Spleen (tissue), 11 donors: Measurements from ENCODE around the gene FAM234A. TPM values are rescaled to one million over a fixed set of nuclear protein-coding genes. Genes with fewer than 3 reads are reported as not detected.

Experiments
- DNase-seq: peaks from one replicate; pipeline ENCODE4 v3.0.0-alpha.2; 2020
- H3K27ac ChIP-seq, 8 donors: fragments of 200-600 bp; sonication (generic) in 7 of 8; 1 replicate in 4 of 8; 2 replicates in 4 of 8; pipeline versions ENCODE4 v1.5.0 to v1.8.0; 2016 to 2021; ENCODE audit warnings: inconsistent platforms in 4 of 8, mild to moderate bottlenecking in 4 of 8, moderate library complexity in 1 of 8
- H3K27me3 ChIP-seq, 7 donors: fragments of 200-600 bp; sonication (generic) in 6 of 7; replicated peaks in 1 of 7; 1 replicate in 4 of 7; 2 replicates in 3 of 7; pipeline versions ENCODE4 v1.5.0 to v1.8.0; 2016 to 2021; ENCODE audit warnings: inconsistent platforms in 3 of 7, mild to moderate bottlenecking in 1 of 7
- H3K36me3 ChIP-seq, 6 donors: fragments of 200-600 bp; sonication (generic) in 5 of 6; 1 replicate in 4 of 6; 2 replicates in 2 of 6; pipeline versions ENCODE4 v1.5.0 to v1.8.0; 2016 to 2021; ENCODE audit warnings: inconsistent platforms in 2 of 6
- H3K4me1 ChIP-seq, 6 donors: fragments of 200-600 bp; sonication (generic) in 5 of 6; 1 replicate in 3 of 6; 2 replicates in 3 of 6; pipeline versions ENCODE4 v1.5.0 to v1.8.0; 2016 to 2021; ENCODE audit warnings: inconsistent platforms in 3 of 6
- H3K4me3 ChIP-seq, 8 donors: fragments of 200-600 bp; sonication (generic) in 7 of 8; 1 replicate in 4 of 8; 2 replicates in 4 of 8; pipeline versions ENCODE4 v1.5.0 to v1.8.0; 2016 to 2021; ENCODE audit warnings: inconsistent platforms in 4 of 8, mild to moderate bottlenecking in 4 of 8, moderate library complexity in 2 of 8
- H3K9me3 ChIP-seq, 8 donors: fragments of 200-600 bp; sonication (generic) in 7 of 8; 1 replicate in 4 of 8; 2 replicates in 4 of 8; pipeline versions ENCODE4 v1.5.0 to v1.8.0; 2016 to 2021; ENCODE audit warnings: inconsistent platforms in 4 of 8
- POLR2A ChIP-seq, 3 donors: fragments of 450-650 bp; IDR thresholded peaks; one replicate each; pipeline ENCODE4 v1.5.1; 2017; ENCODE audit warnings: antibody characterized with exemption in 3 of 3, mild to moderate bottlenecking in 1 of 3
- POLR2AphosphoS5 ChIP-seq, 3 donors: sonication (generic); formaldehyde crosslinking; IDR thresholded peaks; one replicate each; pipeline ENCODE4 v1.5.1; 2017; ENCODE audit warnings: antibody characterized with exemption in 3 of 3
- WGBS, 5 donors: extraction: QIAGEN DNeasy Blood & Tissue Kit in 3 of 5; methylation state at CpG; one replicate each; pipeline versions ENCODE4 v1.1.5 to v1.1.7; 2013 to 2018; 5-methylcytosine and 5-hydroxymethylcytosine counted together
- intact Hi-C: fragments of 100-400 bp; cut with DNase I; formaldehyde crosslinking; loops from one replicate; pipeline ENCODE4 v1.15.0; 2023; ENCODE audit warnings: low total_unique reads
- polyA plus RNA-seq, 3 donors: library from polyadenylated mRNA; stranded (reverse); fragments of 200-250 nt; gene quantifications; one replicate each; pipeline ENCODE4 v1.2.1, GENCODE V29; 2013
- total RNA-seq, 7 donors: library from RNA; depleted of rRNA in 3 of 7; stranded (reverse); fragments of >200 nt in 3 of 7; fragmentation: NEBNext Ultra II Directional in 4 of 7; extraction: Animal tissue kit (Norgen Biotek cat#: 25700) in 4 of 7; gene quantifications; one replicate each; pipeline versions ENCODE4 v1.1.0 to v1.2.1, GENCODE V29; 2016 to 2021
- TF ChIP-seq, protein P1 (sequence below), 11 experiments: fragments of 200-600 bp in 7 of 11; fragments of 450-650 bp in 4 of 11; sonication (generic) in 4 of 11; IDR thresholded peaks in 8 of 11; conservative IDR thresholded peaks in 3 of 11; 1 replicate in 7 of 11; 2 replicates in 4 of 11; pipeline versions ENCODE4 v1.4.0 to v1.8.0; 2016 to 2021; ENCODE audit warnings: antibody characterized with exemption in 11 of 11, inconsistent platforms in 4 of 11, mild to moderate bottlenecking in 1 of 11
- donor health status: healthy with polysubstance abuse.
- donor health status: DM: no; HTN: no; CAD: no; lungs with moderate emphysema.
- donor health status: DM: no; HTN: no; CAD: no.
- donor health status: Bipolar disorder and iron deficiency.
- donor health status: healthy.
- donor health status: DM: no; HTN: no; CAD: no.
- donor health status: DM: yes; HTN: yes; CAD: no.

FAM234A gene
- total and polyA plus RNA-seq, 10 donors: 13.0 to 63.1 (median 39.7) TPM

DNA sequence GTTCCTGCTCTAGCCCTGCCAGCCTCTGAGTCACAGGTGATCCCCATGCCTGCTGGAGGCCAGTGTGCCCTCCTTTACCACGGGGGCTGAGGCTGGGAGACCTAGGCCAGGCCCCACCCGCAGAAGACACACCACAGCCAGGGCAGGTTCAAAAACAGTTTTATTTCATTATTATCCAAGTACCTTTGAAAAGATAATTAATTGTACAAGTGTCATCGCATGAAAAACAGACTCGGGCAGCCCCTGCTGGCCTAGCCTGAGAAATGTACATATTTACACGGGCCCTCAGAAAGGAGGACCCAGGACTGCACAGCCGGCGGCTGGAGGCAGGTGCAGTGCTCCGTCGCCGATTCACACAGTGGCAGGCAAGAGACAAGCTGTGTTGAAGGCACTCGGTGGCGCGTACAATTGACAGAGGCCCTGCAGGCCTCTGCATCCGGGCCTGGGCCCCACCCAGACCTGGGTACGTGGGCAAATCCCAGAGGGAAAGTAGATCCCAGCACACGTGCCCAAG, 52.7 kb downstream of the FAM234A start:
- Histone ChIP-seq H3K27ac (no peak overlapping the region), H3K36me3 (peaks cover 0 to 68% (median 58%) of the 10 kb centered on the region in 6 donors), H3K27me3 (peaks cover 0 to 12% (median 2%) of the 10 kb centered on the region in 7 donors), H3K9me3 (peaks cover 0 to 8% (median 0%) of the 10 kb centered on the region in 8 donors), H3K4me1 (no peaks in the 10 kb centered on the region), H3K4me3 (no peak overlapping the region)
- DNase-seq: no peak
- TF ChIP-seq, protein P1, sequence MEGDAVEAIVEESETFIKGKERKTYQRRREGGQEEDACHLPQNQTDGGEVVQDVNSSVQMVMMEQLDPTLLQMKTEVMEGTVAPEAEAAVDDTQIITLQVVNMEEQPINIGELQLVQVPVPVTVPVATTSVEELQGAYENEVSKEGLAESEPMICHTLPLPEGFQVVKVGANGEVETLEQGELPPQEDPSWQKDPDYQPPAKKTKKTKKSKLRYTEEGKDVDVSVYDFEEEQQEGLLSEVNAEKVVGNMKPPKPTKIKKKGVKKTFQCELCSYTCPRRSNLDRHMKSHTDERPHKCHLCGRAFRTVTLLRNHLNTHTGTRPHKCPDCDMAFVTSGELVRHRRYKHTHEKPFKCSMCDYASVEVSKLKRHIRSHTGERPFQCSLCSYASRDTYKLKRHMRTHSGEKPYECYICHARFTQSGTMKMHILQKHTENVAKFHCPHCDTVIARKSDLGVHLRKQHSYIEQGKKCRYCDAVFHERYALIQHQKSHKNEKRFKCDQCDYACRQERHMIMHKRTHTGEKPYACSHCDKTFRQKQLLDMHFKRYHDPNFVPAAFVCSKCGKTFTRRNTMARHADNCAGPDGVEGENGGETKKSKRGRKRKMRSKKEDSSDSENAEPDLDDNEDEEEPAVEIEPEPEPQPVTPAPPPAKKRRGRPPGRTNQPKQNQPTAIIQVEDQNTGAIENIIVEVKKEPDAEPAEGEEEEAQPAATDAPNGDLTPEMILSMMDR (IDR thresholded peaks at IDR 0.05 in 8 of 11, conservative IDR thresholded peaks at IDR 0.05 in 3 of 11): no peak
- peak in 1 of 3 donors; percentile 5 for TF ChIP-seq POLR2AphosphoS5 (IDR thresholded peaks at IDR 0.05)
- intact Hi-C loops: no loop called here
- WGBS, 5 donors: 88 to 92% (median 90%) methylated on average over 12 to 16 of the region's 16 CpGs

DNA sequence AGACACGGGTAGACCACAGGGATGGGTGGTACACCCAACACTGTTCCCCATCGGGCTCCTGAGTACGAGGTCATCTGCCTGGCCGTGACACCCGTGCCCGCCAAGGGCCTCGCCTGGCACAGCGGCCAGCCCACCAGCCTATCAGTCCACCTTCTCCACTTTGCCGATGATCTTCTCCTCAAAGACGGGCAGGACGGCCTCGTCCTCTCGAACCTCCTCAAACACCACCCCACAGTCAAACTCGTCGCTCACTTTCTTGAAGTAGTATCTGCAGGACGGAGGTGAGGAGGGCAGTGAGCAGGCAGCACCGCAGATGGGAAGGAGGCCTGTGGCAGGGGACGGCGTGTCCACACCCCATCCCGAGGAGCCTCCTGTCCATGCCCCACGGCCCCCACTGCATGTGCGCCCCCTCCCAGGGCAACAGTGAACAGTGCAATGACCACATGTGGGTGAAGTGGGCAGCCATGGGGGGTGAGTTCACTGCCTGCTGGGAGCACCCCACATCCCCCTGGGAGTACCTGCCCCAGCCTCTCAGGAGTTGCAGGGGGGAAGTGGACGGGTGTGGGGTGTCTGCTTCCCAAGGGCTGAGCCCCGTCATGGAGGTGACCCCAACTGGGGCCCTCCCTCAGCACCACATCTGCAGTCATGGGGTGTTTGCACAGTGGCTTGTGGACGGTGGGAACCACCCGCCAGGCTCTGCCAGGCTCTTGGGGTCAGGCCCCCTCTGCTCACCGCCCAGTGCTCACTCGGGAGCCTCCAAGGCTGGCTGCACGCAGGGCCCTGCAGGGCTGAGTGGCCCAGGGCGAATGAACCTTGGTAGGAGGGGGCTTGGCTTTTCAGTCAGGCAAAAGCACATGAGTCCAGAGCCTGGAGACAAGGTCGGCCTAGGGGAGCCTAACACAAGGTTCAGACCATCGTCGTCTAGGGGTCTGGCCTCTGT, 53.6 kb downstream of the FAM234A start:
- no peak overlapping the region for H3K4me3 ChIP-seq
- DNase-seq: no peak
- peaks cover 0 to 8% (median 0%) of the 10 kb centered on the region in 8 donors for H3K9me3 ChIP-seq
- TF ChIP-seq POLR2A (IDR thresholded peaks at IDR 0.05) (no peak), POLR2AphosphoS5 (IDR thresholded peaks at IDR 0.05) (peak in 1 of 3 donors; percentile 4)
- H3K36me3 ChIP-seq: peaks cover 0 to 77% (median 67%) of the 10 kb centered on the region in 6 donors
- peaks cover 0 to 3% (median 0%) of the 10 kb centered on the region in 7 donors for H3K27me3 ChIP-seq
- WGBS, 5 donors: 93 to 96% (median 94%) methylated on average over 28 to 33 of the region's 33 CpGs
- intact Hi-C loops: no loop called here
- H3K27ac ChIP-seq: no peak overlapping the region
- no peaks in the 10 kb centered on the region for H3K4me1 ChIP-seq

DNA sequence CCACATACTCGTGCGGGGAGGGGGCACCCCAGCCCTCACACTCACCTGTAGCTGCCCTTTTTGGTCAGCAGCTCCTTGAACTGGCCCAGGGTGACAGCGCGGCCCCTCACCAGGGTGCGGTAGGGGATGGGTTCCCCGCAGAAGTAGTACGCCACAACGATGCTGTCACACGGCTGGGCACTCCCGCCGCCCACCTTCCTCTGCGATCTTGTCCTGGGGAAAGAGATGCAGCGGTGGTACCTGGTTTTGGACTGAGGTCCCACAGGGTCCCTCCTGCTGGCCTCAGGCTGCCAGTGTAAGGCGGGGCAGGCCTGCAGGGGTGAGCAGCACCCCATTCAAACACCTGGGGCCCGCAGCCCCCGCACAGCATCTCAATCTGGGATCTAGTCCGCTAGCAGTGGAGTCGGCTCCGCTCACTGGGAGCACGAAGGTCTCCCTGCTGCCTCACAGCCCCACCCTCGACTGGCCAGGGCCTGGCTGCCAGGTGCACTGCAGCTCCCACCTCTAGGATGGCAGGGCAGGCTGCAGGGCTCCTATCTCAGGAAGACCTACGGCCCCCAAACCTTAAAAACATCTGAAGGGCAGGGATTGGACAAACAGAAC, 54.9 kb downstream of the FAM234A start:
- no peaks in the 10 kb centered on the region for H3K27me3 ChIP-seq
- TF ChIP-seq POLR2AphosphoS5 (IDR thresholded peaks at IDR 0.05): no peak
- no peak for TF ChIP-seq POLR2A (IDR thresholded peaks at IDR 0.05)
- TF ChIP-seq, protein P1 (IDR thresholded peaks at IDR 0.05 in 8 of 11, conservative IDR thresholded peaks at IDR 0.05 in 3 of 11): no peak
- H3K4me3 ChIP-seq: no peak overlapping the region
- peaks cover 0 to 89% (median 74%) of the 10 kb centered on the region in 6 donors for H3K36me3 ChIP-seq
- H3K4me1 ChIP-seq: no peaks in the 10 kb centered on the region
- no peak overlapping the region for H3K27ac ChIP-seq
- WGBS, 5 donors: 77 to 97% (median 94%) methylated on average over 3 to 22 of the region's 22 CpGs
- DNase-seq: no peak
- intact Hi-C loops: no loop called here
- peaks cover 0 to 8% (median 0%) of the 10 kb centered on the region in 8 donors for H3K9me3 ChIP-seq

DNA sequence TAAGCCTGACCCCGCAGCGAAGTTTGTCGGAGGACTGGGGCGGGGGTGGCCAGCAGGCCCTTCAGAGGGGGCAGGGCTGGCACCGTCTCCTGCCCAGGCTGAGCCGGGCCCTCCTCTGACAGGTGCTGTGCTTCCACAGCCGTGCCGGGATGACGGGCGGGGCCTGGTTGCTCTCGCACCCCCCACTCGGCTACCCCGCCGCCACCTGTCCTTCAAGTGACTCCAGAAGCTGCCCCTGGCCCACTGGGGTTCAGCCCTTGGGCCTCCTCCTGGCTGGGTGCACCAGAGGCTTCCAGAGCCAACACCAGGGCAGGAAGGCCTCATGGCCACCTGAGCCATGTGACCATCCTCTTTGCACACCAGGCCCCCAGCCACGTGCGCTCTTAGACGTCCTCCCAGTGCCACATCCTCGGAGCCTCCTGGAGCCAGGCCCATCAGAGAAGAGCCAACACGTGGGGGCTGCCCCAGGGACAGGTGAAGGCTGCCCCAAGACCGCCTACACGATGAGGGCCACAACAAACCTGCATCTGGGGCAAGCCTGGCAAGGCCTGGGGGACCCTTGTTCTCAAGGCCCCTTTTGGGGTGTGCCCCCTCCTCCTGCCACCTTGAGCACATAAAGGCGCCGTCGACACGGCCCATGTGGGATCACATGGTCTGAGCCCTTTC, 55.5 kb downstream of the FAM234A start:
- Histone ChIP-seq H3K36me3 (peaks cover 0 to 90% (median 74%) of the 10 kb centered on the region in 6 donors), H3K27ac (no peak overlapping the region), H3K4me3 (no peak overlapping the region), H3K9me3 (peaks cover 0 to 5% (median 0%) of the 10 kb centered on the region in 8 donors), H3K27me3 (no peaks in the 10 kb centered on the region), H3K4me1 (no peaks in the 10 kb centered on the region)
- TF ChIP-seq, protein P1 (IDR thresholded peaks at IDR 0.05 in 8 of 11, conservative IDR thresholded peaks at IDR 0.05 in 3 of 11): no peak
- TF ChIP-seq POLR2AphosphoS5 (IDR thresholded peaks at IDR 0.05) (no peak), POLR2A (IDR thresholded peaks at IDR 0.05) (no peak)
- no peak for DNase-seq
- 85 to 90% (median 88%) methylated on average over 12 to 25 of the region's 25 CpGs for WGBS, 5 donors
- intact Hi-C loops: no loop called here
